Measurements from ENCODE around the gene GNG4. TPM values are rescaled to one million over a fixed set of nuclear protein-coding genes. Genes with fewer than 3 reads are reported as not detected.

The GNG4 gene
- total RNA-seq, 4 donors from 2014 or later = 1.1 to 6.3 (median 4.6) TPM

DNA sequence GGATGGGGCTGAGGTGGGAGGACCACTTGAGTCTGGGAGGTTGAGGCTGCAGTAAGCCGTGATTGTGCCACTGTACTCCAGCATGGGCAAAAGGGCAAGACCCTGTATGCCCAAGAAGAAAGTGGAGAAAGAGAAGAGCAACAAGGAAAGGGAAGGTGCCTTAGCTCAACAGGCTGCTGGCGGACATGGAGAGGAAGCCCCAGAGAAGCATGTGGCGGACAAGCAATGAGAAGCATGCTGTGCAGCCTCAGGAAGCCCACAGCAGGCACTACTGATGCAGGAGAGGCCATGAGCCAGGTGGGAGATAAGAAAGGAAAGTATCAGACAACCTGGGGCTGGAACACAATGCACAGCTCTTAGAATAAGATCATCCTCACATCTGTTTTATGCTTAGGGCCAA lies 32.6 kb upstream of the GNG4 start:
- H3K4me1 ChIP-seq = peaks cover 0 to 12% (median 0%) of the 10 kb centered on the region in 3 donors
- no peaks in the 10 kb centered on the region for H3K9me3 ChIP-seq
- 87 to 89% methylated on average over 3 of the region's 3 CpGs for WGBS, 2 donors
- no peak overlapping the region for H3K4me3 ChIP-seq
- no peak overlapping the region for H3K27ac ChIP-seq
- H3K27me3 ChIP-seq = no peaks in the 10 kb centered on the region
- peaks cover 0 to 63% (median 0%) of the 10 kb centered on the region in 3 donors for H3K36me3 ChIP-seq
- no peak for DNase-seq
- TF ChIP-seq, protein P1, sequence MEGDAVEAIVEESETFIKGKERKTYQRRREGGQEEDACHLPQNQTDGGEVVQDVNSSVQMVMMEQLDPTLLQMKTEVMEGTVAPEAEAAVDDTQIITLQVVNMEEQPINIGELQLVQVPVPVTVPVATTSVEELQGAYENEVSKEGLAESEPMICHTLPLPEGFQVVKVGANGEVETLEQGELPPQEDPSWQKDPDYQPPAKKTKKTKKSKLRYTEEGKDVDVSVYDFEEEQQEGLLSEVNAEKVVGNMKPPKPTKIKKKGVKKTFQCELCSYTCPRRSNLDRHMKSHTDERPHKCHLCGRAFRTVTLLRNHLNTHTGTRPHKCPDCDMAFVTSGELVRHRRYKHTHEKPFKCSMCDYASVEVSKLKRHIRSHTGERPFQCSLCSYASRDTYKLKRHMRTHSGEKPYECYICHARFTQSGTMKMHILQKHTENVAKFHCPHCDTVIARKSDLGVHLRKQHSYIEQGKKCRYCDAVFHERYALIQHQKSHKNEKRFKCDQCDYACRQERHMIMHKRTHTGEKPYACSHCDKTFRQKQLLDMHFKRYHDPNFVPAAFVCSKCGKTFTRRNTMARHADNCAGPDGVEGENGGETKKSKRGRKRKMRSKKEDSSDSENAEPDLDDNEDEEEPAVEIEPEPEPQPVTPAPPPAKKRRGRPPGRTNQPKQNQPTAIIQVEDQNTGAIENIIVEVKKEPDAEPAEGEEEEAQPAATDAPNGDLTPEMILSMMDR (IDR thresholded peaks at IDR 0.05) = no peak
- no peak for TF ChIP-seq POLR2A (IDR thresholded peaks at IDR 0.05)
- intact Hi-C loops (cut with DNase I) = no loop called here

DNA sequence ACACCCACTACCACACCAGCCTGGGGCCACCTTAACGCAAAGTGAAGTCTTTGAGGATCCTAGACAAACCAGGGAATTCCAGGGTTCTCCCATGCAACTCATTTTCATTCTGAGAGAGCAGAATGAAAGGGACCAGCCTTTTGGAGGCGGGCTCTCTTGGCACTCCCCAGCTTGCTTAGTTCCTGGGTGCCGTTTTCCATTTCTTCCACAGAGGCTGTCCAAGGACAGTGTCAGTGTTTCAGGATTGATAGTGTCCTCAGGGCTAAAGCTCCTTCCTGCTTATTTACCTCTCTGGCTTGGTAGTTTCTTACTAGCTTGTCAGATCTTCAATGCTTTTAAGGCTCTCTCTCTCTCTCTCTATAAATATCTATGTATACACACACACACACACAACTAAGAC lies 30.1 kb upstream of the GNG4 start:
- peaks cover 0 to 69% (median 5%) of the 10 kb centered on the region in 3 donors for H3K36me3 ChIP-seq
- H3K27ac ChIP-seq = no peak overlapping the region
- H3K4me3 ChIP-seq = no peak overlapping the region
- peaks cover 0 to 12% (median 0%) of the 10 kb centered on the region in 3 donors for H3K4me1 ChIP-seq
- DNase-seq = no peak
- TF ChIP-seq, protein P1 (IDR thresholded peaks at IDR 0.05) = no peak
- TF ChIP-seq POLR2A (IDR thresholded peaks at IDR 0.05) = no peak
- WGBS, 2 donors = 74 to 83% methylated on average over 3 of the region's 3 CpGs
- intact Hi-C loops (cut with DNase I) = no loop called here
- no peaks in the 10 kb centered on the region for H3K27me3 ChIP-seq
- H3K9me3 ChIP-seq = peaks cover 0 to 11% (median 0%) of the 10 kb centered on the region in 3 donors

DNA sequence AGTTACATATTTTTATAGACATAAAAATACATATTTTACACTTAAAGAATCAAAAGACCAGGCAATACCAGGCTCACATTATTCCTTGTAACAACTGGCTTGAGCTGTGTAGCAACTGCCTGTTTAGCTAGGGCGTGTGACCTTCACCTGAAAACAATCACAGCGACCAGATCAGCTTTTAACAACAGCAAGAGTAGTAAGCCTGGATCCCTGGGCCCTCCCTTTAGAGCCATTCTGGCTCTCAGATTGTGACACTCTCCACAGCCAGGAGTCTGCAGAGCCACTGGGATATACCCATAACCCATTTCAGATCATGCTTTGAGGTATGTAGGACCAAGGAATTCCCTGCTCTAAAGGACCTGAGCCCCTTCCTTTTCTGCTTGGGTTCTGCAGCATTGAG lies 29.4 kb upstream of the GNG4 start:
- H3K27me3 ChIP-seq = no peaks in the 10 kb centered on the region
- no peak for TF ChIP-seq POLR2A (IDR thresholded peaks at IDR 0.05)
- TF ChIP-seq, protein P1 (IDR thresholded peaks at IDR 0.05) = no peak
- peaks cover 0 to 12% (median 0%) of the 10 kb centered on the region in 3 donors for H3K4me1 ChIP-seq
- no peak for DNase-seq
- peaks cover 0 to 11% (median 1%) of the 10 kb centered on the region in 3 donors for H3K9me3 ChIP-seq
- 85 to 100% methylated on average over 2 of the region's 2 CpGs for WGBS, 2 donors
- H3K27ac ChIP-seq = no peak overlapping the region
- H3K36me3 ChIP-seq = peaks cover 0 to 69% (median 5%) of the 10 kb centered on the region in 3 donors
- intact Hi-C loops (cut with DNase I) = no loop called here
- H3K4me3 ChIP-seq = no peak overlapping the region

DNA sequence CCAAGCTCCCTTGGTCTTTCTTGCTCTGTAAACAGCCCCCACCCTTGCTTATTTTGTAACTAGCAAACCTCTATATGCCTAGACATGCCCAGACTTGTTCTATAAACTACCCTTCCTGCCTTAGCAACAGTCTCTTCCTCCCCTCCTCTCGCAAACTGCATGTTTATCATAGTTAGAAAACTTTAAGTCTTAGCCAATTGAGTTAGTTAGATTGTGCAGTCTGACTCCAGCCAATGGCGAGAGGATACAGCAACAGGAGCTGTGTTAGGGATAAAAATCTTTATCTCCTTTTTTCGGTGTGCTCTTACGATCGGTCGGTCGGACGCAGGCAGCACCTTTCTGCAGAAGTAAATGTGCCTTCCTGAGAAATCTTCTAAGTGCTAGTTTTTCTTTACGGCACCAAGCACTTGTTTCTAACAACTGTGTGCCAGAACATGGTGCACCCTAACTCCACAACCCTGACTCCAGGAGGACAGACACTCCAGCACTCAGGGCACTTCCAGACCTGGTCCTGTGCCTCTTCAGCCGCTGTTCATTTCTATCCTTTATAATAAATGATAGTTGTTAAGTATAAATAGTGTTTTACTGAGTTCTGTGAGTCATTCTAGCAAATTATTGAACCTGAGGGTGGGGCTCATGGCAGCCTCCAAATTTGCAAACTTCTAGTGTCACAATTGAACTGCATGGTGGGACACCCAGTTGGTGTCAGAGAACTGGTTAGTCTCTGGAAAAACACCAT lies 25.7 kb upstream of the GNG4 start:
- WGBS, 2 donors = 97 to 98% methylated on average over 10 of the region's 10 CpGs
- Histone ChIP-seq H3K4me3 (no peak overlapping the region), H3K9me3 (peaks cover 0 to 25% (median 22%) of the 10 kb centered on the region in 3 donors), H3K4me1 (peaks cover 0 to 12% (median 0%) of the 10 kb centered on the region in 3 donors), H3K27ac (no peak overlapping the region), H3K27me3 (no peaks in the 10 kb centered on the region), H3K36me3 (peaks cover 0 to 75% (median 9%) of the 10 kb centered on the region in 3 donors)
- TF ChIP-seq, protein P1 (IDR thresholded peaks at IDR 0.05) = no peak
- TF ChIP-seq POLR2A (IDR thresholded peaks at IDR 0.05) = no peak
- DNase-seq = no peak
- intact Hi-C loops (cut with DNase I) = no loop called here

DNA sequence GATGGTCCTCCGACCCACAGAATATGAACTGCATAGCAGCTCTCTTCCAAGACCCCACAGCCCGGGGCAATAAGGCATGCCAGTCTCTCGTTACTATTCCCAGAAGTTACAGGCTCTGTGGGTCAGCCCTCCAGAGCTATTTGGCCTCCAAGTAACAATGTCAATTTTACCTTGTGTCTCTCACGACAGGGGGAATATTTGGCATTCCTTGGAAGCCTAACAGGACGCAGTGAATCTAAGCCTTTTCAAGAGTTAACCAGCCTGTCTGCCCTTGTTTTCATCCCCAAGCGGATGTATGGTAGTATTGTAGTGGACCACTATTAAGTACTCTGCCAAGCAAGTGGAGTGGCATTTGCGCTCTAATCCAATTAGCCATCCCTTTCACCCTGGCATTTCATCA lies 24.4 kb upstream of the GNG4 start:
- intact Hi-C loops (cut with DNase I) = no loop called here
- DNase-seq = no peak
- H3K27me3 ChIP-seq = no peaks in the 10 kb centered on the region

More for the DNA sequence above, 24.4 kb upstream of the GNG4 start:
- 69 to 82% methylated on average over 7 of the region's 7 CpGs for WGBS, 2 donors
- Histone ChIP-seq H3K36me3 (peaks cover 0 to 88% (median 20%) of the 10 kb centered on the region in 3 donors), H3K27ac (no peak overlapping the region), H3K4me1 (peaks cover 0 to 4% (median 0%) of the 10 kb centered on the region in 3 donors), H3K4me3 (no peak overlapping the region), H3K9me3 (peaks cover 0 to 38% (median 36%) of the 10 kb centered on the region in 3 donors)
- no peak for TF ChIP-seq POLR2A (IDR thresholded peaks at IDR 0.05)
- TF ChIP-seq, protein P1 (IDR thresholded peaks at IDR 0.05) = no peak

Measured in esophagus squamous epithelium (tissue), 5 donors.